GF-D8 (cell line): Measurements from ENCODE around the gene FGG.
"Not testable (repeated sequence)": the region's sequence is repeated elsewhere in the genome, so short reads cannot be mapped to it uniquely, and the experiment has no call there.

Experiments used
- DNase-seq: peaks from one replicate; lab custom pipeline; 2025; lab: John Stamatoyannopoulos, UW

The FGG gene

GRCh38 chr4:154611833-154612232 is 623 bp downstream of the FGG start:
- DNase-seq = no peak

GRCh38 chr4:154610582-154610981 is 1.9 kb downstream of the FGG start:
- no peak for DNase-seq

GRCh38 chr4:154609532-154609931 is 2.9 kb downstream of the FGG start:
- no peak for DNase-seq

GRCh38 chr4:154608361-154609252 is 3.8 kb downstream of the FGG start:
- no peak for DNase-seq

GRCh38 chr4:154606728-154607723 is 5.4 kb downstream of the FGG start:
- no peak for DNase-seq

GRCh38 chr4:154604696-154605200 is 7.7 kb downstream of the FGG start:
- no peak for DNase-seq

GRCh38 chr4:154603033-154603943 is 9.2 kb downstream of the FGG start:
- no peak for DNase-seq

GRCh38 chr4:154602404-154603020 is 9.9 kb downstream of the FGG start:
- no peak for DNase-seq

- DNase-seq = no peak
These were observed 14.4 kb downstream of the FGG start for GRCh38 chr4:154597798-154598774.

GRCh38 chr4:154597281-154597680 is 15.2 kb downstream of the FGG start:
- not testable (repeated sequence) for DNase-seq

GRCh38 chr4:154595807-154596206 is 16.6 kb downstream of the FGG start:
- DNase-seq = no peak

- not testable (repeated sequence) for DNase-seq
These were observed 18.1 kb downstream of the FGG start for GRCh38 chr4:154594343-154594742.

- DNase-seq = no peak
These were observed 18.6 kb downstream of the FGG start for GRCh38 chr4:154593868-154594267.

- no peak for DNase-seq
These were observed 20.6 kb downstream of the FGG start for GRCh38 chr4:154591890-154592289.

- DNase-seq = no peak
These were observed 22.0 kb downstream of the FGG start, which contains the start of gene FGA for GRCh38 chr4:154590329-154591006. TSS of gene FGA (minus strand) at chr4:154590742. CDS start at chr4:154590687, 55 bp downstream.

- no peak for DNase-seq
These were observed 22.9 kb downstream of the FGG start for GRCh38 chr4:154589296-154590197.

GRCh38 chr4:154588198-154588597 is 24.3 kb downstream of the FGG start:
- DNase-seq = no peak
